Omental fat pad (tissue), 4 donors: Measurements from ENCODE around the gene LYZL4. TPM values are rescaled to one million over a fixed set of nuclear protein-coding genes. Genes with fewer than 3 reads are reported as not detected.

Experiments
- ATAC-seq: fragments of 150-250 bp; one replicate; pipeline ENCODE4 v1.9.1; 2016; ENCODE audit warnings: mild to moderate bottlenecking, moderate library complexity; ENCODE audit not compliant: low FRiP score
- DNase-seq: peaks from one replicate; pipeline ENCODE4 v3.0.0-alpha.2; 2019; ENCODE audit warnings: low spot score
- CTCF ChIP-seq, 3 donors: fragments of 450-650 bp; IDR thresholded peaks; one replicate each; pipeline ENCODE4 v1.5.1; 2016 to 2017; ENCODE audit warnings: antibody characterized with exemption in 3 of 3, mild to moderate bottlenecking in 3 of 3, moderate library complexity in 2 of 3
- total RNA-seq, 4 donors: library from RNA; depleted of rRNA; stranded (reverse); fragments of >200 nt; gene quantifications; one replicate each; pipeline ENCODE4 v1.1.0, GENCODE V29; 2016

LYZL4 gene
- total RNA-seq, result not detected

GRCh38 chr3:42410370-42411131 lies at the start of gene LYZL4:
Gene LYZL4 (minus strand): TSS chr3:42410610. CDS start chr3:42407251, 3,359 bp downstream.
- TF ChIP-seq CTCF (IDR thresholded peaks at IDR 0.05), result no peak
- no peak for ATAC-seq
- no peak for DNase-seq

GRCh38 chr3:42459151-42459550 lies 48.7 kb upstream of the LYZL4 start:
- no peak for DNase-seq
- TF ChIP-seq CTCF (IDR thresholded peaks at IDR 0.05), result no peak
- no peak for ATAC-seq

- DNase-seq (no peak), ATAC-seq (no peak)
- no peak for TF ChIP-seq CTCF (IDR thresholded peaks at IDR 0.05)
These were observed 45.8 kb upstream of the LYZL4 start for GRCh38 chr3:42456211-42456610.

GRCh38 chr3:42451546-42452230 lies 41.3 kb upstream of the LYZL4 start:
- no peak for ATAC-seq
- TF ChIP-seq CTCF (IDR thresholded peaks at IDR 0.05), result no peak

GRCh38 chr3:42451116-42451515 lies 40.7 kb upstream of the LYZL4 start:
- no peak for ATAC-seq
- no peak for DNase-seq

More at GRCh38 chr3:42451546-42452230, 41.3 kb upstream of the LYZL4 start:
- no peak for DNase-seq

GRCh38 chr3:42450567-42450966 lies 40.2 kb upstream of the LYZL4 start:
- no peak for TF ChIP-seq CTCF (IDR thresholded peaks at IDR 0.05)
- no peak for ATAC-seq
- DNase-seq, result no peak

More at GRCh38 chr3:42451116-42451515, 40.7 kb upstream of the LYZL4 start:
- TF ChIP-seq CTCF (IDR thresholded peaks at IDR 0.05), result no peak
